ENCODE data around the gene VCPKMT.

VCPKMT gene

DNA sequence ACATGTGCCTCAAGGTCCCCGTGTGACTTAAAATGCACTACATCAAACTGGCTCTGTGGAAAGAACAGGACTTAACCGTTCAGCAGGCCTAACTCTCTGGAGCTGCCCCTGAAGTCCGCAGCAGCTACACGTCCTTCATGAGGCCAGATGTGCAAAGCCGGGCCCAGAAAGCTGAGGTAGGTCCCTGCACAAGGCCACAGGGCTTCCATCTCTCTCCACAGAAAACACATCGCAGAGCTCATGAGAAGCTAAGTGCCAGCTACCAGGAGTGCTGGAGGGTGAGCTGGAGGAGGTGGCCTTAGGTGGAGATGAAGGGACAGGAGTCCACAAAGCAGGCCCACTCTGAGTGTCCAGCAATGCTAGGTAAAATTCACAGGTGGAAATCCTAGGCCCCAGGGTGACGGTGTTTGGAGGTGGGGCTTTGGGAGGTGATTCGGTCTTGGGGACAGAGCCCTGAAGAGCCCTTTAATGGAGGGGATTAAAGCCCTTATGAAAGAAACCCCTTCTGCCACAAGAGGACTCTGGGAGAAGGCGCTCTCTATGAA is 52.4 kb downstream of the VCPKMT start:
- DNase-seq, result no peak

DNA sequence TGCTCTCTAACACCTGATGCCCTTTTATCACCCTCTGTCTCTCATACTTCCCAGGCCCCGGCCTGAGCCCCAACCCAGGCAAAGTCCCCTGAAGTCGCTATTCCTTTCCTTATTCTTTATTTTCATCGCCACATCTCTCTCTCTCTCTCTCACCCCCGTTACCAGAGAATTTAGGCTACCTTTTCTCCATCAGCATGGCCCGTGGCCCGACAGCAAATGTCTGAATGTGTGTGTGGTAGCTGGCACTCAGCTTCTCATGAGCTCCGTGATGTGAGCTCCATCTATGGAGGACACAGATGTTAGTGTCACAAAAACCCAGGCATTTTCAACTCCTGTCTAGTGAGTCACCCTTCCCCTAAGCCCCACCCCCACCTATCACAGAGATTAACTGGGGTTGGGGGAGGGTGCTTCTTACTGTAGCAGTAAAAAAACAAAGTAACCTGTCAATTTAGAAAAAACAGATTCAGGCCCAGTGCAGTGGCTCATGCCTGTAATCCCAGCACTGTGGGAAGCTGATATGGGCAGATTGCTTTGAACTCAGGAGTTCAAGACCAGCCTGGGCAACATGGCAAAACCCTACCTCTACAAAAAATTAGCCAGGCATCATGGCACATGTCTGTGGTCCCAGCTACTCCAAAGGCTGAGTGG is 53.8 kb downstream of the VCPKMT start:
- DNase-seq, result peak; percentile 51

- DNase-seq, result no peak
These were observed 54.5 kb downstream of the VCPKMT start for GRCh38 chr14:50061664-50062437.

DNA sequence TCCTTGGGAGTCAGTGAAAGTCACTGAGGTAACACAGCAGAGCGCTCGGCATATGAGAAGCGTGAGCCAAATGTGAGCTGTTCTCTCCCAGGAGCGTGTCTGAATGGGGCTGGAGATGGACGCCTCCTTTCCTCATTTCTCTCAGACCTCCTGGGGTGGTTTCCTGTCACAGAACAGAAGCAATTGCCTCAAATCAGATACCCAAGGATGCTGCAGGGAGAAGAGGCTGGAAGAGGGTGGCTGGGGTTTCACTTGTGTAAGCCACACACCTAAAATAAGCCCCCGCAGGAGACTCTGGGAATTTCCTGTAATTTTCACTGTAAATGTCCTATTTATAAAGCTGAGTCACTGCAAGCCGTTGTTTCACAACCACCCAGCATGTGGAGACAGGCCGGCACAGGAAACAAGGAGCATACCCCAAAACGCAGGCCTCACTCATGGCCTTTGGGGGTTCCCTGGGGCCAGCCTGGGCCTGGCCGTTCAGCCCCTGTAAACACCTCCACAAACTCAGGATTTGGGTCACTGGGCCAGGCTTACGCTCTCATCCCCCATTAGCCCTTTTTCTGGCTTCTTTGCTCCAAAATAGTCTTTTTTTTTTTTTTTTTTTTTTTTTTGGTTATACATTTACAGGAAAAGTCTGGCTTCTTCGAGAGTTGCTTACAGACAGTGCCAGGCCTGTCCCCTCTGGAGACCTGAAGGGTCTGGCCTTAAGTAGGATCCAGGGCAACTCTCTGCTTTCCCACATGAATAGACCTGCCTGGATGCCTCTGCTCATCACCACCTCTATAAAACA is 55.3 kb downstream of the VCPKMT start:
- DNase-seq, result no peak

DNA sequence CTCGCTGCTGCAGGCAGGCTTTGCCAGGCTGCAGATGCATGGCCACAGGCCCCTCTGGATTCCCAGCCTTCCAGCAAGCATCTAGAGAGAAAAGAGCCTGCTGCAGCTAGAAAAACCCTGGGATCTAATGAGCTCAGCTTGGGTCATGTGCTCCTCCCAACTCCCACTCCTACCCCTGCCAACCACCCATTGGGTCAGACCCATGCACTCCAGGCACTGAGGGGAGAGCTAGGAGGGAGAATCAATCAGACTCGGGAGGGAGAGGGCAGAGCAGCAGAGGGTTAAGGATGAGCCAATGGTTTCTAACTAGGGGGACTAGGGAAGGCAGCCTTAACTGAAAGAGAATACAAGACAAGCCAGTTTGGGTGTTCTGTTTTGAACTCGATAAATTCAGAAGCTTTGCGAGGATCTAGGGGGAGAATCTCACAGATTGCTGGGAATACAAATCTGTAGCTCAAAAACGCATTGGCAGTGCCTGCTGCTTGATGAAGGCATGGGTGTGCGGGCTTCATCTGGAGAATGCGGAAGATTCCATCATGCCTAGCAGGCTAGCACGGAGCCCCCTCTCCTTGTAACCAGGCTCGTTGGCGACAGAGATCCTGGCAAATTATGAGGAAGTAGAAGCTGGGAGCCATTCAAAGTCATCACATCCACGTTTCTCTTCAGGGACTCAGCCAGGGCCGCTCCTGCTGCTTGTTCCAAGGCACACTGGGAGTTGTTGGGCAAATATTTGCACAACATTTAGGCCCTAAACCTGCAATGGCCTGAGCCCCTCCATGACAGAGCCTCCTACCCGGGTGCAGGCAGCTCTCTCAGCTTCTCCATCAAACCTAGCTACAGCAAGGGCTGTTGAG is 56.4 kb downstream of the VCPKMT start:
- DNase-seq, result no peak

All from effector CD8-positive, alpha-beta T cell (primary cell).